GM19467 (cell line): ENCODE results near the gene OR6J1.
"Not testable (repeated sequence)": the region's sequence is repeated elsewhere in the genome, so short reads cannot be mapped to it uniquely, and the experiment has no call there.

Experiments
- ATAC-seq: cut with Tn5 transposase; IDR thresholded peaks from one replicate; pipeline ENCODE4 v1.9.1; 2021; ENCODE audit warnings: mild to moderate bottlenecking, moderate library complexity; ENCODE audit not compliant: unreplicated experiment

Gene OR6J1

GRCh38 chr14:22644305-22644635 is at the start of gene OR6J1:
OR6J1 (minus strand) TSS chr14:22644352; CDS start chr14:22634811, 9,541 bp downstream.
- ATAC-seq, result no peak

GRCh38 chr14:22692194-22692593 is 48.0 kb upstream of the OR6J1 start:
- no peak for ATAC-seq

GRCh38 chr14:22691171-22691570 is 47.0 kb upstream of the OR6J1 start:
- no peak for ATAC-seq

DNA sequence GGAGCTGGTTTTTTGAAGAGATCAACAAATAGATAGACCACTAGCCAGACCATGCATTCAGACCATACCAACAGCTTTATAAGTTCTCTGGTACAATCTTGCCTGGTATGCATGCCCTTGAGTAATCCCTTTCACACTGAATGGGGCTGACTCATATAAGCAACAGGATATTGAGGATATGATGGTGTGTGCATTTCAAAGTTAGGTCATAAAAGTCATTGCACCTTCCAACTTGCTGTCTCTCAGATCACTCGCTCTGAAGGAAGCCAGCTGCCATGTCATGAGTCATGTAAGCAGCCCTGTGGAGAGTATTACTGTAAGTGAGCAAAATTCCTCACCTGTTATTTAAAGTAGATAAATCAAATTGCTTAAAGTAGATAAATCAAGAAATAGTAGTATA is 45.0 kb upstream of the OR6J1 start:
- ATAC-seq, result no peak

DNA sequence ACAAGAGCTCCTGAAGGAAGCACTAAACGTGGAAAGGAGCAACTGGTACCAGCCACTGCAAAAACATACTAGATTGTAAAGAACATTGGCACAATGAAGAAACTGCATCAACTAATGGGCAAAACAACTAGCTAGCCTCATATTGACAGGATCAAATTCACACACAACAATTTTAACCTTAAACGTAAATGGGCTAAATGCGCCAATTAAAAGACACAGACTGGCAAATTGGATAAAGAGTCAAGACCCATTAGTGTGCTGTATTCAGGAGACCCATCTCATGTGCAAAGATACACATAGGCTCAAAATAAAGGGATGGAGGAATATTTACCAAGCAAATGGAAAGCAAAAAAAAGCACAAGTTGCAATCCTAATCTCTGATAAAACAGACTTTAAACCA is 43.8 kb upstream of the OR6J1 start:
- not testable (repeated sequence) for ATAC-seq

DNA sequence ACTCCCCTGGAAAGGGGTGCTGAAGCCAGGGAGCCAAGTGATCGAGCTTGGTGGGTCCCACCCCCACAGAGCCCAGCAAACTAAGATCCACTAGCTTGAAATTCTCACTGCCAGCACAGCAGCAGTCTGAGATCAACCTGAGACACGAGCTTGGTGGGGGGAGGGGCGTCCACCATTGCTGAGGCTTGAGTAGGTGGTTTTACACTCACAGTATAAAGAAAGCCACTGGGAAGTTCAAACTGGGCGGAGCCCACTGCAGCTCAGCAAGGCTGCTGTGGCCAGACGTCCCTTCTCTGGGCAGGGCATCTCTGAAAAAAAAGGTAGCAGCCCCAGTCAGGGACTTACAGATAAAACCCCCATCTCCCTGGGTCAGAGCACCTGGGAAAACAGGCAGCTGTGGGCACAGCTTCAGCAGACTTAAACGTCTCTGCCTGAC is 42.0 kb upstream of the OR6J1 start:
- not testable (repeated sequence) for ATAC-seq

- ATAC-seq, result no peak
Measured at GRCh38 chr14:22685467-22685866, 41.3 kb upstream of the OR6J1 start.

GRCh38 chr14:22683428-22683827 is 39.3 kb upstream of the OR6J1 start:
- not testable (repeated sequence) for ATAC-seq

GRCh38 chr14:22678221-22678620 is 34.1 kb upstream of the OR6J1 start:
- ATAC-seq, result no peak

GRCh38 chr14:22677551-22677950 is 33.4 kb upstream of the OR6J1 start:
- ATAC-seq, result not testable (repeated sequence)

DNA sequence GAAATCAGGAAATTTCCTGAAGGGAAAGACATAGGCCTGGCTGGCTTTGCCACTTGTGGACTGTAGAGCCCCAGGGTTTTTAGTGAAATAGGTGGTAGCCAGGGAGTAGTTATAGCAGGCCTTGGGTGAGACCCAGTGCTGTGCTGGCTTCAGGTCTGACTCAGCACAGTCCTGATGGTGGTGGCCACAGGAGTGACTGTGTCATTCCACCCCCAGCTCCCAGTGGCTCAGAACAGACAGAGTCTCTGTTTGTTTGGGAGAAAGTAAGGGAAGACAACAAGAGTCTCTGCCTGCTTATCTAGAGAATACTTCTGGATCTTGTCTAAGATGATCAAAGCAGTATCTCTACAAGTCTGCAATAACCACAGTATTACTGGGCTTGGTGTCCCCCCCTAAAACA is 27.5 kb upstream of the OR6J1 start:
- ATAC-seq, result no peak

GRCh38 chr14:22668863-22669262 is 24.7 kb upstream of the OR6J1 start:
- no peak for ATAC-seq

- no peak for ATAC-seq
Measured at GRCh38 chr14:22668417-22668816, 24.3 kb upstream of the OR6J1 start.

DNA sequence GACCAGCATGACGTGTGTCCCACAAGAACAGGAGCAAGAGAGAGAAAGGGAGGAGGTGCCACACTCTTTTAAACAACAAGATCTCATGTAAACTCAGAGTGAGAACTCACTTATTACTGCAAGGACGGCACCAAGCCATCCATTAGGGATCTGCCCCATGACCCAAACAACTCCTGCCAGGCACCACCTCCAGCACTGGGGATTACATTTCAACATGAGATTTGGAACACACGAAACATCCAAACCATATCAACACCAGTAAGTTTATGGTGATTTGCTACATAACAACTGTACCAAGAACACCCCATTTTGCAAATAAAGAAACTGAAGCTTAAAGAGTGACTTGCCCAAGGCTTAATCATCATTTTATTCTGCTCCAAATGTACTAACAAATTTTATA is 23.7 kb upstream of the OR6J1 start:
- no peak for ATAC-seq

- no peak for ATAC-seq
Measured at GRCh38 chr14:22666203-22666893, 22.2 kb upstream of the OR6J1 start.

DNA sequence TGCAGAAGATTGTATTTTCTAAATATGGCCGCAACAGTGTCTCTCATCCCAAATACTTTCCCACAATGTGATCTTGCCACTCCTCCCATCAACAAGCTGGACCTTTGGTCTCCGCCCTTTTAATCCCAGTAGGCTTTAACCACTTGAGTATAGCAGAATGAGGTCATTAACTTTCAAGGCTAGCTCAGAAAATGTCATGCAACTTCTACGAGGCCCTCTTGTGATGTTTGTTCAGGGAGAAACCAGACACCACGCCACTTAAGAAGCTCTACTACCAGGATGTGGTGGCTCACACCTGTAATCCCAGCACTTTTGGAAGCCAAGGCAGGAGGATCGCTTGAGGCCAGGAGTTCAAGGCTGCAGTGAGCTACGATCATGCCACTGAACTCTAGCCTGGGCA is 20.1 kb upstream of the OR6J1 start:
- no peak for ATAC-seq

- ATAC-seq, result no peak
Measured at GRCh38 chr14:22660654-22661053, 16.5 kb upstream of the OR6J1 start.

DNA sequence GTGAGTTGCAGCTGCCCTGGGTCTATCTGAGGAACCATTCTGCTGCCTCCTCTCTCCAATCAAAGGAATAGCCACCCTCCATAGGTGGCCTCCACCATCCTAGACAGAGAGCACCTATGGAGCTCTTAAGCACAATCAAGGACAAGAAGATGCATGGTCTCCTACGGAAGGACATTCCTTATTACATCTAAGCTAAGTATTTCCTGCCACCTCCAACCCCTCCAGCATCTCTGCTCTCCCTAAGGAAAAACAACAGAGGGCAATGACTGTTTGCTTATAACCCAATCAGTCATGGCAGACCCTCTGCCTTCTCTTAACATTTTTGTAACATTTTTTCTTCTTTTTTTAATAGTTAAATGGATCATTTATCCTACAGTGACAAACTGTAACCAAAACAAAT is 14.8 kb upstream of the OR6J1 start:
- ATAC-seq, result no peak

DNA sequence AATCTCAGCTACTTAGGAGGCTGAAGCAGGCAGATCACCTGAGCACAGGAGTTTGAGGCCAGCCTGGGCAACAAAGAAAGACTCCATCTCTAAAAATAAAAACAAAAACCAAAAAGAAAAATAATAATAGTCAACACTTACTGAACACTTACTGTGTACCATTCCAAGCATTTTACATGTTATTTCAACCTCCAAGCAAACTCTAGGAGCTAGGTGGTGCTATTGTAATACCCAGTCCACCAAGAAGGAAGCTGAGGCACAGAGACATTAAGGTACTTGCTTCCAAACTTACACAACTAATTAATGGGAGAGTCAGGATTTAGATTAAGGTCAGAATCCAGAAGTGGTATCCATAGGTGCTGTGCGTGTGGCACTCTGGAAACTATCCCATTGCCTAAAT is 13.7 kb upstream of the OR6J1 start:
- no peak for ATAC-seq

- ATAC-seq, result no peak
Measured at GRCh38 chr14:22656945-22657731, 13.0 kb upstream of the OR6J1 start.

- ATAC-seq, result no peak
Measured at GRCh38 chr14:22656226-22656625, 12.1 kb upstream of the OR6J1 start.

DNA sequence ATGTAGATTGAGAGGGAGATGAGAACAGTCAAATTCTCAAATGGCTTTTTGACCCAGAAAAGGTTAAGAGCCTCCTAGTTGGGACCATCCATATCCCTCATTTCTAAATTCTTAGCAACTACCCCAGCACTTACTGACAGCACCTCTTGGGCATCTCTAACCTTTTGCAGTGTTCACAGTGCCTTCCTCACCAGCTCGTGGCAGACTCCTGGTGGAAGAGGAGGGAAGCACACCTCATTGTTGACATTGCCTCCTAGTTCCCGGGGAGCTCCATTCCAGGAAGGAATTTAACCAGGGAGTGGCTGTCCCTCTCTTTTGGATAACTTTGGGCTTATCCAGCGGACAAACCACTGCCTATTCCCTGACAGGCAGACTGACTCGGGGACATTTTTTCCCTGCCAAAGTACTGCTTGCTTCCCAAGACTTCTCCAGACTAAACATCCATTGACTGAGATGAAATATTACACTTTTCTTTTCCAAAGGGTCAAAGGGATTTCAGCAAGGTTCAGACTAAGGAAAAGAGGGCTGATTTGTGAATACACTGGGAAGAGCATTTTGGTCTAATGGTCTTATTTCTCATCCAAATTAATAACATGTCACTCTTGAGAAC is 9.0 kb upstream of the OR6J1 start:
- ATAC-seq, result no peak
